Ovary (tissue), 3 donors: ENCODE measurements around the gene TP53BP2.

Experiments
- EP300 ChIP-seq: sonication (generic); formaldehyde crosslinking; IDR thresholded peaks from one replicate; pipeline ENCODE4 v1.6.1; 2017; ENCODE audit warnings: antibody characterized with exemption
- TF ChIP-seq, protein P1 (sequence below), 3 donors: fragments of 450-650 bp in 2 of 3; fragments of 200-600 bp in 1 of 3; IDR thresholded peaks; one replicate each; pipeline versions ENCODE4 v1.5.1 to v1.8.0; 2016 to 2022; ENCODE audit warnings: antibody characterized with exemption in 3 of 3, mild to moderate bottlenecking in 1 of 3
- donor health status: DM: no; HTN: no; CAD: no.

- TF ChIP-seq, protein P1, sequence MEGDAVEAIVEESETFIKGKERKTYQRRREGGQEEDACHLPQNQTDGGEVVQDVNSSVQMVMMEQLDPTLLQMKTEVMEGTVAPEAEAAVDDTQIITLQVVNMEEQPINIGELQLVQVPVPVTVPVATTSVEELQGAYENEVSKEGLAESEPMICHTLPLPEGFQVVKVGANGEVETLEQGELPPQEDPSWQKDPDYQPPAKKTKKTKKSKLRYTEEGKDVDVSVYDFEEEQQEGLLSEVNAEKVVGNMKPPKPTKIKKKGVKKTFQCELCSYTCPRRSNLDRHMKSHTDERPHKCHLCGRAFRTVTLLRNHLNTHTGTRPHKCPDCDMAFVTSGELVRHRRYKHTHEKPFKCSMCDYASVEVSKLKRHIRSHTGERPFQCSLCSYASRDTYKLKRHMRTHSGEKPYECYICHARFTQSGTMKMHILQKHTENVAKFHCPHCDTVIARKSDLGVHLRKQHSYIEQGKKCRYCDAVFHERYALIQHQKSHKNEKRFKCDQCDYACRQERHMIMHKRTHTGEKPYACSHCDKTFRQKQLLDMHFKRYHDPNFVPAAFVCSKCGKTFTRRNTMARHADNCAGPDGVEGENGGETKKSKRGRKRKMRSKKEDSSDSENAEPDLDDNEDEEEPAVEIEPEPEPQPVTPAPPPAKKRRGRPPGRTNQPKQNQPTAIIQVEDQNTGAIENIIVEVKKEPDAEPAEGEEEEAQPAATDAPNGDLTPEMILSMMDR (IDR thresholded peaks at IDR 0.05), result no peak
- no peak for TF ChIP-seq EP300
Observed at GRCh38 chr1:223763251-223763650, 82.5 kb downstream of the TP53BP2 start.
